Suprapubic skin (tissue), 4 donors: Measurements from ENCODE around the gene SREBF1.

ENCODE experiments used
- POLR2A ChIP-seq, 2 donors: fragments of 450-650 bp; IDR thresholded peaks; one replicate each; pipeline ENCODE4 v1.6.1; 2017; ENCODE audit warnings: antibody characterized with exemption in 2 of 2, mild to moderate bottlenecking in 2 of 2, moderate library complexity in 2 of 2
- POLR2AphosphoS5 ChIP-seq, 3 donors: sonication (generic); formaldehyde crosslinking; IDR thresholded peaks; one replicate each; pipeline ENCODE4 v1.6.1; 2017; ENCODE audit warnings: antibody characterized with exemption in 3 of 3
- TF ChIP-seq, protein P1 (sequence below), 2 donors: fragments of 200-600 bp in 1 of 2; fragments of 450-650 bp in 1 of 2; sonication (generic) in 1 of 2; IDR thresholded peaks; one replicate each; pipeline ENCODE4 v1.5.1; 2016 to 2019; ENCODE audit warnings: antibody characterized with exemption in 2 of 2, mild to moderate bottlenecking in 1 of 2, moderate library complexity in 1 of 2

DNA sequence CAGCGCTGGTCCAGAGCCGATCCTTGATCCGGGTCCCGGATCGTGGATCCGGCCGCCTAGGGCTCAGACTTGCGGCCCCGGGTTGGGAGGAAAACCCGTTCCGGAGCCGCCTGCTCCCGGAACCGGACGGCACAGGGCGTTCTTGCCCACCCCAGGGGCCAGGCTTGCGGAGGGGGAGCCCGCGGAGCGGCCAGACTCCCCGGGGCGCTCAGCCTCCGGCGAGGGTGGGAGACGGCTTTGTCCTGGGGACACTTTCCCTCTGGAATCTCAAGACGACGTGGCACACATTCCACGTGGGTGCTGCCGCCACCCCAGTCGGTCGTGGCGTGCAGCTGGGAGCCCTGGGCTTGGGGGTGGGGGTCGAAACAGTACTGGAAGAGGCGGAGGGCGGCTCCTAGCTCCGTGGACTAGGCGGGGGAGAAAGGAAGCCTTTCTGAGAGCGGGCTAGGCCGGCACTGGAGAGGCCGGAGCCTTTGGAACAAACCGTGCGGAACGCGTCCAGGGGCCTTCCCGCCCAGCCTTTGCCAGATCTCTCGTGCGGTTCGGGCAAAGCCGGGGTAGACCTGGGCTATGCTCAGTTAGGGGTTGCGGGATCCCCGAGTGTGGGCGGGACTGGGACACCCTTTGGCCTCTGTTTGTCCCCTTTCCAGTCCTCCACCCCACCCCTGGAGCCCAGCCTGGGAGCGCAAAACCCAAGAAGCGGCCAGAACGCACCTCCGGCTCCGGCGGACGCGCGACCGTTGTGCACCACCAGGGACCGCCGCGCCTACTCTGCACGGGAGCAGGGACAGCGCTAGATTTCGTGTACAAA lies 26.5 kb downstream of the SREBF1 start:
- TF ChIP-seq, protein P1, sequence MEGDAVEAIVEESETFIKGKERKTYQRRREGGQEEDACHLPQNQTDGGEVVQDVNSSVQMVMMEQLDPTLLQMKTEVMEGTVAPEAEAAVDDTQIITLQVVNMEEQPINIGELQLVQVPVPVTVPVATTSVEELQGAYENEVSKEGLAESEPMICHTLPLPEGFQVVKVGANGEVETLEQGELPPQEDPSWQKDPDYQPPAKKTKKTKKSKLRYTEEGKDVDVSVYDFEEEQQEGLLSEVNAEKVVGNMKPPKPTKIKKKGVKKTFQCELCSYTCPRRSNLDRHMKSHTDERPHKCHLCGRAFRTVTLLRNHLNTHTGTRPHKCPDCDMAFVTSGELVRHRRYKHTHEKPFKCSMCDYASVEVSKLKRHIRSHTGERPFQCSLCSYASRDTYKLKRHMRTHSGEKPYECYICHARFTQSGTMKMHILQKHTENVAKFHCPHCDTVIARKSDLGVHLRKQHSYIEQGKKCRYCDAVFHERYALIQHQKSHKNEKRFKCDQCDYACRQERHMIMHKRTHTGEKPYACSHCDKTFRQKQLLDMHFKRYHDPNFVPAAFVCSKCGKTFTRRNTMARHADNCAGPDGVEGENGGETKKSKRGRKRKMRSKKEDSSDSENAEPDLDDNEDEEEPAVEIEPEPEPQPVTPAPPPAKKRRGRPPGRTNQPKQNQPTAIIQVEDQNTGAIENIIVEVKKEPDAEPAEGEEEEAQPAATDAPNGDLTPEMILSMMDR (IDR thresholded peaks at IDR 0.05) = no peak
- no peak for TF ChIP-seq POLR2A (IDR thresholded peaks at IDR 0.05)
- TF ChIP-seq POLR2AphosphoS5 (IDR thresholded peaks at IDR 0.05) = no peak
